AG08395 (cell line): Measurements from ENCODE around the gene NES.

Experiments used
- DNase-seq: peaks from one replicate; pipeline ENCODE4 v3.0.0; 2012; ENCODE audit warnings: mixed read lengths, low spot score

NES gene

DNA sequence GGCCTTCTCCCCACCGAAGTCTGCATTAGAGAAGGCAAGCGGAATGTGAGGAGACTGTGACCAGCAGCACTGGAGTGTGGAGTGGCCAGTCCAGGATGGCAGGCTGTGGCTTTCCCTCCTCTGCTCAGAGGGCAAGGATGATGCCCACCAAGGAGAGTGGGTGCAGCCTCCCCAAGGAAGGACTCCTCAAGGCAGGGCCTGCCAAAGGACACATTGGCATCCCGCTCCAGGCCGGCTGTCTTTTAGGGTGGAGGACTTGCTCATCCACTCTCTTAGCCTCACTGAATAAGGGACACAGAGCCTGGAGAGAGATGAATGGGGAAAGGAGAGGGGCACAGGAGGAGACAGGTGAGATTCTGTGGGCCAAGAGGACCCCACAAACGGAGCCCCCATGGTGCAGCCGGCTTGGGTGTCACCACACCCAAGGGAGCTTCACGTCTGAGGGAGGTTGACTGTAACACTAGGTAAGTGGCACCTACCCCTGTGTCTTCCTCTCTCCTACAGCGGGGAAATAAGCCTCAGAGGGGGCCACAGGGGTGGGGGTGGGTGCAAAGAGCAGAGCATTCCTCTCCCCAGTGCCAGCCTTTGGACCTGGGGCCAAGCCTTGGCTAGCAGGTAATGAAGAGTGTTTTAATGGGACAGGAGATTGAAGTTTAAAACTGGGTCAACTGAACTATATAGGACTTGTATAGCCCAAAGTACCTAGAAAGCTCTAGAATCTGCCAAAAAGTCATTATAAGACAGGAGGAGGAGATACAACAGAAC, 4.2 kb upstream of the NES start:
- no peak for DNase-seq

DNA sequence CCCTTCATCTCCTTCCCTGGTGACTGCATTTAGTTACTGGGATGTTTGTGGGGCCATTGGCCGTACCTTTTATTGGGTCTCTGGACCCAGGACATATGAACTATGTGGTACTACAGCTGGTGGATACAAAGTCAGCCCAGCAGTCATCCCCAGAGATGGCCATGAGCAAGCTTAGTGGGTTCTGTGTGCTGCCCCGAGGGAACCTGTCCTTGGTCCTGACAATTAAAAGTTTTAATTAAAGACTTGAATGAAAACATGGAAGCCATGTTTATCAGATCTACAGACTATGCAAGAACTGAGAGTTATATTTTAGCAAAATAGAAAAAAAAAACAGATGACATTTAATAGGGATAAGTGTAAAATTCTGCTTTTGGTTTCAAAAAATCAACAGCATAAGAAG, 2.8 kb upstream of the NES start:
- no peak for DNase-seq

DNA sequence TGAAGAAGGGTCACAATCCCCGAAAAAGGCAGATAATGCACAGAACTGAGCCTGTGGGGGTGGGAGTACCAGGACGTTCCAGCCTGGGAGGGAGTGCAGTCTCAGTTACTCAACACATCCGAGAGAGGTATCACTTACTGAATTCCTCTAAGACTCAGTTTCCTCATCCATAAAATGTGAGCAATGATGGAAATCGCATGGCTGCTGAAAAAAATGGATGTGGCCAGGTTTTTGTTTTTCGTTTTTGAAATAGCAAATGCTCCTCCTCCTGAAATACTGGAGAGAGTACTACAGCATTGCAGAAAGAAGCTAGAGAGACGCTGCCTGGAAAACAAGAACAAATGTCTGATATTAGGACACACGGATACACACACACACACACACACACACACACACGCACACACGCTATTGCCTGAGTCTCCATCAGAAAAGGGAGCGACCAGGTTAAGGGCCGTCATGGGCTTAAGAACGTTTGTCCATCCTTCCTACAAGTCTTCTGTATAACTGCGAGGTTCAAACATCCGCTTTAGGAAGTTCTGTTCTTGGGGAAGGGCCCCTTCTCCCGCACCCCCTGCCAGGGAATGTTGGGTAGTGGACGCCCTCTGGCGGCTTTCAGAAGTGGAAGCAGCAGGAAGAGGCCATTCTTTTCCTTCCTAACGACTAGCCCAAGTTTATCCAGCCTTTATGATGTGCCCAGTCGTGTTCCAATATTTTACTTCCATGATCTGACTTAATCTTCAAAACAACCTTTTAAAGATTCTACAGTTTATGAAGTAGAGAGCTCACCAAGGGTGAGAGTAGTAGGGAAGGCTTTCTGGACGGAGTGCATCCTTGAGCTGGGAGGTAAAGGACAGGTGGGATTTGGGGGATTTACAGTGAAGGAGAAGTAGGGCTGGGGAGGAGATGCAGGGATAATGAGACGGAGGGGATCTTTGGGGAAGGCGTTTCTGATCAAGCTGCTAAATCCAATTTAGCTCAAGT, 699 bp upstream of the NES start:
- peak; percentile 73 for DNase-seq

DNA sequence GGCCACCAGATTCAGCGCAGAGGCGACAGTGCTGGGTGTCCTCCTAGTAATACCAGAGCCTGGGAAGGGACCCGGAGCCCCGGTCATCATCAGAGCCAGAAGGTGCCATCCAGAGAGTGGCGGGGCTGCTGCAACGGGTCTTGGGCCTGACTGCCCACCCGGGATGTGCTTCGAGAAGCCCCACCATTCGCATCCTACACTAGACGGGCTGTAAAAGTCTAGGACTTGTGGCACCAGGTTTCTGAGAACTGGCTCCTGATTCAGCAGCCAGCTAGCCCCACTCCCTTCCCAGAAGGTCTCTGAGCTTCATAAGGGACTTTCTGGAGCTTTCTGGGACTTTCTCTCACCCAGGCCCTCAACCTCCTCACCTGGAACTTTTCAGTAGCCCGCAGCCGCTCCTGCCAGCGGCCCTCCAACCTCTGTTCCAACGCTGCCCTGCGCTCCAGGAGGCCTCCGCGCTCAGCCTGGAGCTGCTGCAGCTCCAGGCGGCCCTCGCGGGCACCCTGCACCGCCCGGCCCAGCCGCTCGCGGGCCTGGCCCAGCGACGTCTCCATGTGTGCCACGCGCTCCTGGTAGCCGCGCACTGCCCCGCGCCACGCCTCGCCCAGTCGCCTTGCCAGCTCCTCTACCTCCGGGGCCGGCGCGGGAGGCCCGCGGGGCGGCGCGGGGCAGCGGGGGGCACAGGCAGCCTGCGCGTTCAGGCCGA, 940 bp downstream of the NES start:
- DNase-seq, result no peak

DNA sequence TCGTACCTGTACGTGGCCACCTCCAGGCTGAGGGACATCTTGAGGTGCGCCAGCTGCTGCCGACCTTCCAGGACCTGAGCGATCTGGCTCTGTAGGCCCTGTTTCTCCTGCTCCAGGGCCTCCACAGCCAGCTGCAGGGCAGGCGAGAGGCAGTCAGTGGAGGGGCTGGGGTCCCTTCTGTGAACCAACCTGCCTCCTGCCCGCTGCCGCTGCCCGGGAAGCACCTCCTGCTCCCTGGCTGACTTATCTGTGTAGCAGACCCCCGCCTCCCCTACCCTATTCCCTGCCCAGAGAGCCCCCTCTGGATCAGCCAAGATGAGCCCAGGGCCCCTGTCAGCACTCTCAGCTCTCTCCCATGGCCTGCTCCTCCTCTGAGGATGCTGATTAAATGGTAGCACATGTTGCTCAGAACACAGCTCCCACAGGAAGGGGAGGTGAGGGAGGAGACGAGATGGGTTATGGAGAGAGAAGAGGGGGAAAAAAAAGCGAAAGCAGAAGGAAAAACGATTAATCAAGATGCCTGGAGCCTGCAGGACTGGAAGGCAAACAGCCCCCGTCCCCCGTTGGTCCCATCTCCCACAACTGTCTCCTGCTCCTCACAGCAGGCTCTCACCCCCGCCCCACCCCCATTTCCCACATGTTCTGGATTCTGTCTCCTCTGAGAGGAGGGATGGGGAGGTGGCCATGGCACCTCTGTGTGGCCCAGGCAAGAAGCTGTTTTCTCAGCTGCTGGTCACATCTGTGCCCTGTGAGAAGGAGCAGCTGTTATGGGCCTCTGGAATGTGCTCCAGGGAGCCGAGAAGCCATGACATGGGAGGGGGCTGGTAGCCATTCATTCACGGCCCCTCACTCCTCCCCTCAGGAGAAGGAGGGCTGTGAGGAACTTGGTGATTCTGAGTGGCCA, 1.7 kb downstream of the NES start:
- DNase-seq, result no peak

DNA sequence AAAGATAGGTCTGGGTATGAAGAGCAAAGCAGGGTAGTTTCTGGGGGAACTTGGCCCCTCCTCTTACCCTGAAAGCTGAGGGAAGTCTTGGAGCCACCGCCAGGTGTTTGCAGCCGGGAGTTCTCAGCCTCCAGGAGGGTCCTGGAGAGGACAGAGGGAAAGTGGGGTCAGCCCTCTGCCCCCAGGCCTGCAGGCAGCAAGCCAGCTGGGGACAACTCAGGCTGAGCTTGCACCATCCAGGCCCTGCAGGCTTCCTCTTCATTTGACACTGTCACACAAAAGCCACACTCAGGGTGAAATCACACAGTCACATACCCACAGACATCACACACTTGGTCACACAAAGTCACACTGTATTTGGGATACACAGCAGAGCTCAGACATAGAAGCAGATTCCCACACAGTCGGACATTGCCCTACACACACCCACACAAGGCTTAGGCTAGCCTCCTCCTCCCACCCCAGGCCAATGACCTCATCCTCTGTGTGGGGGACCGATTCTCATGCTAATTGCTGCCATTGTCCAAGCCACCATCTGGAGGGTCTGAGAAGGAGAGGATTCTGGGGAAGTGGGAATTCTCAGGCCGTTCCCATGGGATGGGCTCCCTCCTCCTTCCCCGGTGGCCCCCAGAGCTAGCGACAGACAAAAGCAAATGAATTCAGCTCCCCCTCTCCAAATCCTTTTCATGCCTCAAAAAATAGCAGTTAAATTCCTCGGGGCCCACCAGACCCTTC, 3.7 kb downstream of the NES start:
- DNase-seq, result no peak

DNA sequence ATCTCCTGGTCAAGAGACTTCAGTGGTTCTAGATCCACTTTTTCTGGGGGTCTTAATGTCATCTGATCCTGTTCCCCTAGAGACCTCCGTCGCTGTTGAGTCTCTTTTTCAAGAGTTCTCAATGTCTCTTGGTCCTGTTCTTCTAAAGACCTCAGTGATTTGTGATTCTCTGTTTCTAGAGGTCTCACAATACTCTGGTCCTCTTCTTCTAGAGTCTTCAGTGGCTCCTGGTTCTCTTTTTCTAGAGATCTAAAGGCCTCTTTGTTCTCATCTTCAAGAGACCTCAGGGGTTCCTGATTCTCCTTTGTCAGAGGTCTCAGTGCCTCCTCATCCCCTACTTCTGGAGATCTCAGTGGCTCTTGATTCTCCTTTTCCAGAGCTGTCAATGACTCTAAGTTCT, 5.4 kb downstream of the NES start:
- no peak for DNase-seq

DNA sequence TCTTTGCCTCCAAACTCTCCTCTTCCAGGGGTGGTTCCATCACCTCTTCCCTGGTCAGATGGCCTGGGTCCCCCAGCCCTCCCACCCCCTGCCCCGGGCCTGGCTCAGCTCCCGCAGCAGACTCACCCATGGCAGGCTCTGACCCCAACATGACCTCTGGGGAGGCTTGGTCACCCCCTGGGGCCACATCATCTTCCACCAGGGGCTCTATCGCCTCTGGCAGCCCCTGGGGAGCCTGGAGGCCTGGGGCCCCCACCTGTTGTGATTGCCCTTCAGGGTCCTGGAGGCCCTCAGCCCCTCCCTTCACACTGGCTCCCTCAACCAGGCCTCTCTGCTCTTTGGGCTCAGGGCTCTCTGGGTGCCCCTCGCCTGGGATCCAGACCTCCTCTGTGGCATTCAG, 6.4 kb downstream of the NES start:
- no peak for DNase-seq

DNA sequence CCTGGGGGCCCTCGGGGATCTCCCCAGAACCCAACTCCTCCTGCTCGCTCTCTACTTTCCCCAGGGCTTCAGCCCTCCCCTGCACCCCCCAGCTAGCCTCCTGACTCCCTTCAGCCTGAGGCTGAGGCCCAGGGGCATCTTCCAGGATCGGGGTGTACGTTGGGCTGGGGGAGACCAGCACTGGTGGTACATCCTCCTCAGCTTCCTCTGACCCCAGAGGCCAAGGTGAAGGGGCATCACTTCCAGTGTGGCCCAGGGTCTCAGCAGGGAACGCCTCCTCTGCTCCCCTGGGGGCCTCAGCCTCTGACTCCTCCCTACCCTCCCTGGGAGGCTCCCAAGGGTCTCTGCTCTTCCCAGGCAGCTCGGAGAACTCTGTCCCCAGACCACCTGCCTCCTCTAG, 6.8 kb downstream of the NES start:
- no peak for DNase-seq

DNA sequence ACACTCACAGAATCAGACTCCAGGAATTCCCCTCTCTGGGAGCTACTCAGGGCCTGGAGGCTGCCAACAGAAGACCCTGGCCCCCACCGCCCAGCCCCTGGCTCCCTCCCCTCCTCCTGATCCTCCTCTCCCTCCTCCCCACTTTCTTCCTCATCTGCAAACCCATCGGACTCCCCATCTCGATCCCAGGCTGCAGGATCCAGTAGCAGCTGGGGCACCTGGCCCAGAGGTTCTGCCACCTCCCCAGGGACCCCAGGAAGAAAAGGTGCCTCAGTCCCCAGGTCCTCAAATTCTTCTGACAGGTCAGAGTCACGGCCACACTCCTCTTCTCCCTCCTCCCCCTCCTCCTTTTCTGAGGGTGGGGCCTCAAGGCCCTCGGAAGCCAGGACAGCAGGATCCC, 7.4 kb downstream of the NES start:
- no peak for DNase-seq

DNA sequence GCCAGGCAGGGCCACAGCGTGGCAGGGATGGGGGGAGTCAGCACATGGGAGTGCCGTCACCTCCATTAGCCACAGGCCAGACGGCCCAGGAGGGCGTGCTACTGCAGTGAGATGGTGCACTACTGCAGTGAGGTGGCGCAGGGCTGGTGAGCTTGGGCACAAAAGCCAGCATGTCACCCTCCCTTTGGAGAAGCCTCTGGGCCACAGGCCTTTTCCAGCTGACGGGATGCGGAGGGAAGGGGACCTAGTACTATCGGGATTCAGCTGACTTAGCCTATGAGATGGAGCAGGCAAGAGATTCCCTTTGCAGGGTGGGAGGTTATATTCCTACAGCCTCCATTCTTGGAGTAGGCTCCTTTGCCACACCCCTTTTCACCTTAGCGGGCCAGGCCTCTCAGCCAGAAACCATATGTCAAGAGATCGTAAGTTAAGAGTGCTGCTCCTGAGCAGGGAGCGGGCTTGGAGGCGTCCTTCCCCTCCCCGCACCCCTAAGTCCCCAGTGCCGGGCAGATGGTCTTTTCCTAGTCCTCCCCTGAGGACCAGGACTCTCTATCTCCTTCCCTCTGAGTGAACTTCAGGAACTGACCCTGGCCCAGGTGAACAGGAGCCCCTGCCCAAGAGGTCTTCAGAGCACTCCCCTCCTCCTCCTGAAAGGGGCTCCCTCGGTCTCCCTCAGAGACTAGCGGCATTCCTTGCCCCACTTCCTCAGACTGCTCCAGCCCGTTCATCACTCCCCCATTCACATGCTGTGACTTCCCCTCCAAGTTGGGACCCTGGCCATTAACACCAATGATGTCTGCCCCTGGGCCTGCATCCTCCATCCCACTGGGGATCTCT, 8.2 kb downstream of the NES start:
- no peak for DNase-seq

DNA sequence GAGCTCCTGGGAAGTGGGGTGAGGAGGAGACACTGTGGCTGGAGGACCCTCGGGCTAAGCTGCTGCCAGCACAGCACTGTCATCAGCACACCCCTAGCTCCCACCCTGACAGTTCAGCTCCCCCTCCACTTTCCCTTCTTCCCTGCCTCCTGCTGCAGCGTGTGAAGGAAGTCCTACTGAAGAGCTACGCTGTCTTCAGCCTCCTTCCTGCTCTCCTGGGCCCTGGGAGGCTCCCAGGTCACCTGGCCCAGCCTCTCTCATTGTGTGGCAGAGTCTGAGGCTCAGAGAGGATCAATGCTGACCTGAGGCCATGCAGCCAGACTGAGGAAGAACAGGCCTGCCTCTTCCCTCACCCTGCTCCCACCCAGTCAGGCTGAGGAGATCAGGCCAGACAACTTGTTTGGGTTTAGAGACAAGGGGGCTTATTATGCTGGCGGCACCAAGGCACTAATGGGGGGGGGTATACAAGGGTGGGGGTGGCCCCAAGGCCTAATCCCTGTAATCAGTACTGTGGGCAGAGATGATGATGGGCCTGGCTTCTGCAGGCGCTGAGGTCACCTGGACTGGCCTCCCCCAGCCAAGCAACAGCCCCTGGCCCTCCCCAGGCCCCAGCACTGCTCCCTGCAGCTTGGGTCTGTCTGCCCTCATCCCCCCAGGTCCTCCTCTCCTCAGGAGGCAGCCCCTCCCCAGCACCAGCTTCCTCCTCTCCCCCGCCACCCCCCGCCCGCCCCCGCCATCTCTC, 9.1 kb downstream of the NES start:
- no peak for DNase-seq

DNA sequence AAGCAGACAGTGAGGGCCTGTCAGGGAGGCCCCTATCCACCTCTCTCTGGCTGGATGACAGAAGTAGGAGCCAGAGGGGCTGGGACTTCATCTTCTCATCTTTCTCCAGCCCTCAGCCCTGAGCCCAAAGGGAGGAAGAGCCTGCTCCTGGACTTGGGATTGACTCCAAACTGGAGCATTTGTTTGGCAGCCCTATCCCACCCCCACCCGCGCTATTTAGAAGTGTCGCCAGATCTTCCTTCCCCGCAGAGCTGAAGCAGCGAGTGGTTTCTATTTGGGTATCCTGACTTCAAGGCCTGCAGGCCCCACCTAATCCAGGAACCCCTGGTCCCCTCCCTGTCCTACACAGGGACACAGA, 9.6 kb downstream of the NES start:
- no peak for DNase-seq

DNA sequence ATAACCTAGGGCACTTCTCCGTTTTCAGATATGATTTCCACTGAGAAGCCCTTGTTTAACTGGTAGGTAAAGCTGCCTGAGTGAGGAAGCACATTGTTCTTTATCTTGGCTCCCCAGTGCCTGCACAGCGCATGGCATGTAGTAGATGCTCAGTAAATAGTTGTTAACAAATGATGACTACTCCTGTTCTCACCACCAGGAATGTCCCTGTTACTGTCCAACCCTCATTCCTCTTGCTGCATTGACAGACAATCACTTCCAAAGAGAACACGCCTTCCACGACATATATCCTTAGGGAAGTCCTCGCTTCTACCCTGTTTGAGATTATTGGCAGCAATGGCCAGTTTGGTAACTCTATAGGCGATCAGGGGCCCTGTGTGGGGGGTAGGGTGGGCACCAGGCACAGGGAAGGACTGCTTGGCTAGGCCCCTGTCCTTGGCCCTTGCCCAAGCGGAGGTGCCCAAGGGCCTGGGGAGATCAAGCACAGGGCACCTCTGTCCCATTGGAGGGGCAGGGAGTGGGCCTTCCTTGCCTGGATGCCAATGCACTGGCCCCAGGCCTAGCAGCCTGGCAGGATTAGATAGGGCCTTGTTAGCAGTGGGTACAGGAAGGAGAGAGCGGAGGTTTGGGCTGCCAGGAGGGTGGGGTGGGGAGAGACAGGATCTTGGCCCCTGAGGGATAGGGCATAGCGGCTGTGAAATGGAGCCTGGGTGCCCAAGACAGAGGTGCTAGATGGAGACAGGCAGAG, 10.2 kb downstream of the NES start:
- DNase-seq, result no peak

DNA sequence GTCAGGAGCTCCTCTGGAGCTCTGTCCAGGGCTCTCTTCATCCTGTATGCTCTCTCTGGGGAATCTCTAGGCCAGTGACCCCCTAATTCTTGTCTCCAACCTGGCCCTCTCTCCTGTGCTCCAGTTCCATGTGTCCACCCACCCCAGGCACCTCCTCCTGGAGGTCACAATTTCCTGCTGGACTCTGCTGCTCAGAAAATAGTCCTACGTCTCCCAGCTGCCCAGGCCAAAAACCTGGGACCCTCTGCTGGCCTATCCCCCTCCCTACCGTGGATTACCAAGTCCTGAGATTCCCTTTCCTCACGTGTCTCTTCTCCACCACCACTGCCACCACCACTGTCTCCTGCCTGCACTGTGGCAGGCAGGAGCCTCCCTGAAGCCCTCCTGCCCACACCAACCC, 11.7 kb downstream of the NES start:
- DNase-seq, result no peak

DNA sequence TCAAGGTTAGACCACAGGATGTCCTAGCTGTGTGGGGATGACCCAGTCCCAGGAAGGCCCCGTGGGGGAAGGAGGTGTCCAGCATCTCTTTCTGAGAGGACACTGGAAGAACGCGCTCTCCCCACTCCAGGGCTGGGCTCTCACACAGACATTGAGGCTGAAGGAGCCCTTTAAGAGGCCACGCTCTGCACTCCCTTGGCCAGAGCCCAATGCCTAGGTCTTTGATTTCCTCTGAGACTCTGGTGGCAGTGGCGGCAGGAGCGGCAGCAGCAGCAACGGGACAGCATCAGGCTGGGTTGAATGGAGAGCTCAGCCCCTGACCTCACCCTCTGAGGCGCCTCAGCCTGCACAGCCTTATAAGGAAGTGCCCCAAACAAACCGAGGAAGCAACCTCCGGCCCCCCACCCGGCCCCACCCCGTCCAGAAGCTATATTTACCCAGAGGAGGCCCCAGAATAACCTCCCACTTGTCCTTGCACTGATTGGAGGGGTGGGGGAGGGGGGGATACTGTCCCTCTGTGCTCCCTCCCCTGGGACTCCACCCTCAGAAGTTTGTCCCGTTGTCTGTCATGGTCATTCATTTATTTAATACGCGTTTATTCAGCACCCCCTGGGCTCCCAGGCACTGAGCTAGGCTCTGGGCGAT, 12.3 kb downstream of the NES start:
- peak; percentile 38 for DNase-seq

DNA sequence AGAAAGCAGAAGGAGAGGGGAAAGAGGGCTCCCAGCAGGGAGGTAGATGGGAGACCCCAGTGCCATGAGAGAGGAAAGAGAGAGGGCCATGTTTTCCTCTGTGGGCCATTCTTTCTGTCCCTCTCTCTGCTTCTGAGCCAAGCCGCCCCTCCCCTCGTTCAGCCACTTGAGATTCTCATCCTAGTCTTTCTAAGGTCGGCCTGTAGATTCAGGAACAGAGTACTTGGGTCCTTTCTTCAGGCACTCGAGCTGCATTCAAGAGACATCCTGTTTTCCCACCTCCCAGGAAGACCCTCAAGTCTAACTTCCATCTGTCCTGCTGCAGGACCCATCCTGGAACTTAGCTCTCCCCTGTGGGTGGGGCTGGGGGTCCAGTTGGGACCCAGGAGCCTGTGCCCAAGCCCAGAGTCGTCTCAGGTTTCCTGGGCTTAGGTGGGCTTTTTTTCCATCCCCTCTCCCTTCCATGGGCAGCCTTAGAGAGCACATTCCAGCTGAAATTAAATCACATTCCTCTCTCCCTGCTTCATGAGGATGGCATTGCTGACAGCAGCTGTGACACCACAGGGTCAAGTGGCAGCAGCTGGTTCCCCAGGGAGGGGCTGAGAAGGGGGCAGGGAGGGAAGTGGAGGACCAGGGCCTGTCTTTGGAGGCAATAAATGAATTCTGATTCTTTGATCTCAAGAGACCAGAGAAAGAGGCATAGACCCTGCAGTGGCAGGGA, 13.0 kb downstream of the NES start:
- DNase-seq, result peak; percentile 45
